Stomach (tissue), 9 donors: ENCODE data around the gene MICALL2. TPM values are rescaled to one million over a fixed set of nuclear protein-coding genes. Genes with fewer than 3 reads are reported as not detected.

ENCODE experiments used
- DNase-seq, 2 donors: peaks; one replicate each; pipeline versions ENCODE4 v3.0.0 to v3.0.0-alpha.2; 2013 to 2019
- H3K27ac ChIP-seq, 5 donors: fragments of 200-600 bp in 4 of 5; sonication (generic) in 4 of 5; one replicate each; pipeline ENCODE4 v1.5.1; 2013 to 2019; ENCODE audit warnings: mild to moderate bottlenecking in 1 of 5, moderate library complexity in 1 of 5
- H3K27me3 ChIP-seq, 3 donors: fragments of 200-600 bp; sonication (generic); one replicate each; pipeline ENCODE4 v1.5.1; 2017 to 2019; ENCODE audit warnings: mixed run types in 1 of 3
- H3K36me3 ChIP-seq, 4 donors: fragments of 200-600 bp; sonication (generic); 1 replicate in 3 of 4; 2 replicates in 1 of 4; pipeline ENCODE4 v1.5.1; 2016 to 2019
- H3K4me1 ChIP-seq, 4 donors: fragments of 200-600 bp; sonication (generic); one replicate each; pipeline ENCODE4 v1.5.1; 2016 to 2019
- H3K4me3 ChIP-seq, 4 donors: fragments of 200-600 bp; sonication (generic) in 3 of 4; one replicate each; pipeline ENCODE4 v1.5.1; 2016 to 2019; ENCODE audit warnings: mild to moderate bottlenecking in 1 of 4
- H3K9me3 ChIP-seq, 4 donors: fragments of 200-600 bp; sonication (generic); one replicate each; pipeline ENCODE4 v1.5.1; 2016 to 2019
- EP300 ChIP-seq: sonication (generic); formaldehyde crosslinking; IDR thresholded peaks from one replicate; pipeline ENCODE4 v1.6.1; 2017; ENCODE audit warnings: antibody characterized with exemption
- POLR2A ChIP-seq, 4 donors: fragments of 450-650 bp; IDR thresholded peaks; one replicate each; pipeline ENCODE4 v1.6.1; 2016; ENCODE audit warnings: antibody characterized with exemption in 4 of 4, control low read depth in 2 of 4, mild to moderate bottlenecking in 1 of 4, moderate library complexity in 1 of 4
- POLR2AphosphoS5 ChIP-seq, 3 donors: sonication (generic); formaldehyde crosslinking; IDR thresholded peaks; one replicate each; pipeline ENCODE4 v1.6.1; 2016; ENCODE audit warnings: antibody characterized with exemption in 3 of 3
- WGBS, 5 donors: extraction: QIAGEN DNeasy Blood & Tissue Kit in 3 of 5; methylation state at CpG; one replicate each; pipeline versions ENCODE4 v1.1.5 to v1.1.7; 2013 to 2018; 5-methylcytosine and 5-hydroxymethylcytosine counted together
- intact Hi-C: fragments of 100-400 bp; cut with DNase I; formaldehyde crosslinking; loops from one replicate; pipeline ENCODE4 v1.15.1; 2023; ENCODE audit warnings: low total_unique reads
- polyA plus RNA-seq, 3 donors: library from polyadenylated mRNA; stranded (reverse); fragments of 200-250 nt; gene quantifications; one replicate each; pipeline ENCODE4 v1.2.3, GENCODE V29; 2013
- total RNA-seq, 5 donors: library from RNA; depleted of rRNA; stranded (reverse); fragments of >200 nt; gene quantifications; one replicate each; pipeline versions ENCODE4 v1.1.0 to v1.2.3, GENCODE V29; 2014 to 2016
- TF ChIP-seq, protein P1 (sequence below), 7 experiments: fragments of 450-650 bp in 4 of 7; fragments of 200-600 bp in 3 of 7; sonication (generic) in 3 of 7; IDR thresholded peaks; one replicate each; pipeline ENCODE4 v1.5.1; 2016 to 2019; ENCODE audit warnings: antibody characterized with exemption in 7 of 7, control low read depth in 2 of 7, mild to moderate bottlenecking in 1 of 7
- donor health status: healthy with polysubstance abuse.
- donor health status: Bipolar disorder and iron deficiency.
- donor health status: healthy.

Gene MICALL2
- total and polyA plus RNA-seq, 8 donors: 30.7 to 263 (median 102) TPM

DNA sequence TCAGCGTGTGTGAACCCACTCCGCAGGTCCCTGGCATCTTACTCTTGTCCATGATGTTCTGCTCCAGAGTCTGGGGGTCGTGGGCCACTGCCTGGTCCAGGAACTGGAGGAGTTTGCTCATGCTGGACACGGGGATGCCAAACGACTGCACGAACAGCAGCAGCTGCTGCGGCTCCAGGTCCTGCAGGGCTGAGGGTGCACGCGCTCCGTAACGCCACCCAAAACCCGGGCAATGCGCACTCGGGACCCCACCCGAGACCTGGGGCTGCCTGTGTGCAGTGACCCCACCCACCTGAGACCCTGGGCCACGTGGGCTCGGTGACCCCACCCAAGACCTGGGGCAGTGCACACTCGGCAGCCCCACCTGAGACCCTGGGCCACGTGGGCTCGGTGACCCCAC, 22.0 kb upstream of the MICALL2 start:
- DNase-seq: no peak
- Histone ChIP-seq H3K27me3 (no peaks in the 10 kb centered on the region), H3K4me3 (no peak overlapping the region), H3K27ac (no peak overlapping the region), H3K9me3 (no peaks in the 10 kb centered on the region), H3K36me3 (peaks cover 81 to 100% (median 100%) of the 10 kb centered on the region in 4 donors), H3K4me1 (no peaks in the 10 kb centered on the region)
- TF ChIP-seq EP300 (no peak), POLR2A (IDR thresholded peaks at IDR 0.05) (no peak), POLR2AphosphoS5 (IDR thresholded peaks at IDR 0.05) (no peak)
- TF ChIP-seq, protein P1, sequence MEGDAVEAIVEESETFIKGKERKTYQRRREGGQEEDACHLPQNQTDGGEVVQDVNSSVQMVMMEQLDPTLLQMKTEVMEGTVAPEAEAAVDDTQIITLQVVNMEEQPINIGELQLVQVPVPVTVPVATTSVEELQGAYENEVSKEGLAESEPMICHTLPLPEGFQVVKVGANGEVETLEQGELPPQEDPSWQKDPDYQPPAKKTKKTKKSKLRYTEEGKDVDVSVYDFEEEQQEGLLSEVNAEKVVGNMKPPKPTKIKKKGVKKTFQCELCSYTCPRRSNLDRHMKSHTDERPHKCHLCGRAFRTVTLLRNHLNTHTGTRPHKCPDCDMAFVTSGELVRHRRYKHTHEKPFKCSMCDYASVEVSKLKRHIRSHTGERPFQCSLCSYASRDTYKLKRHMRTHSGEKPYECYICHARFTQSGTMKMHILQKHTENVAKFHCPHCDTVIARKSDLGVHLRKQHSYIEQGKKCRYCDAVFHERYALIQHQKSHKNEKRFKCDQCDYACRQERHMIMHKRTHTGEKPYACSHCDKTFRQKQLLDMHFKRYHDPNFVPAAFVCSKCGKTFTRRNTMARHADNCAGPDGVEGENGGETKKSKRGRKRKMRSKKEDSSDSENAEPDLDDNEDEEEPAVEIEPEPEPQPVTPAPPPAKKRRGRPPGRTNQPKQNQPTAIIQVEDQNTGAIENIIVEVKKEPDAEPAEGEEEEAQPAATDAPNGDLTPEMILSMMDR (IDR thresholded peaks at IDR 0.05): no peak
- intact Hi-C loops: no loop called here
- WGBS, 5 donors: 86 to 100% (median 91%) methylated on average over 4 to 20 of the region's 20 CpGs

DNA sequence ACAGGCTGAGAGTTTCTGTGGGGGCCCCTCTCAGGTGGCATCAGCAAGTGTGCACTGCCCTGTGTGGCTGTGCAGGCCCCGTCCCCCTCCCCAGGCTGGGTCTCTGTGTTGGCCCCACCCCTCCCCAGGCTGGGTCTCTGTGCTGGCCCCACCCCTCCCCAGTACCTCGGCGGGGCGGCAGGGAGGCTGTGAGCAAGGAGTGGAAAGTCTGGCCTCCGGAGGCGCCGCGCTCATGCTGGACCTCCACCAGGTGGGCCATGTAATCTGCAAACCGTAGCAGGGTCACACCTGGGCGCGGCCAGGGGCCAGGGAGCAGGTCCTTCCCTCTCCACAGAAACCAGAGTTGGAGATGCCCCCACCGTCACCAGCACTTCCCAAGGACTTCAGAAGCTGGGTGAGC, 21.4 kb upstream of the MICALL2 start:
- DNase-seq: no peak
- no peaks in the 10 kb centered on the region for H3K4me1 ChIP-seq
- TF ChIP-seq POLR2AphosphoS5 (IDR thresholded peaks at IDR 0.05): no peak
- no peak for TF ChIP-seq EP300
- TF ChIP-seq, protein P1 (IDR thresholded peaks at IDR 0.05): no peak
- no peak for TF ChIP-seq POLR2A (IDR thresholded peaks at IDR 0.05)
- peaks cover 81 to 100% (median 100%) of the 10 kb centered on the region in 4 donors for H3K36me3 ChIP-seq
- H3K9me3 ChIP-seq: no peaks in the 10 kb centered on the region
- no peak overlapping the region for H3K27ac ChIP-seq
- H3K4me3 ChIP-seq: no peak overlapping the region
- intact Hi-C loops: no loop called here
- no peaks in the 10 kb centered on the region for H3K27me3 ChIP-seq
- WGBS, 5 donors: 72 to 87% (median 84%) methylated on average over 8 to 12 of the region's 12 CpGs

DNA sequence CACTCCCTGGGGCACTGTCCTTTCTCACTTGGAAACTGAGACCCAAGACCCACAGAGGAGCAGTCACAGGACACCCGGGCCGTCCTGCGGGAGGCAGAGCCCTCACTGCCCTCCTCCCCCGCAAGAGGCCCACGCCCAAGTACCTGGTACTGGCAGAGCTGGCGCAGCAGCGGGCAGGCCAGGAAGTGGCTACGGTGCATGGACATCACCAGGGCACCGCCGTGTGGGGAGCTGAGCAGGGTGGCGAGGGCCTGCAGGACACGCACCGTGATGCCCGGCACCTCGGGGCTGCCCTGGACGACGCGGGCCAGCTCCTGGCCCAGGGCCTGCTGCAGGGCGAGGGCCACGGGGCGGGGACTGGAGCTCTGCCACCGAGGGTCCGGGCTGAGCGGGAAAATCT, 20.0 kb upstream of the MICALL2 start:
- Histone ChIP-seq H3K36me3 (peaks cover 71 to 100% (median 100%) of the 10 kb centered on the region in 4 donors), H3K4me3 (no peak overlapping the region), H3K27ac (no peak overlapping the region), H3K9me3 (no peaks in the 10 kb centered on the region), H3K4me1 (peaks cover 0 to 6% (median 5%) of the 10 kb centered on the region in 4 donors), H3K27me3 (no peaks in the 10 kb centered on the region)
- no peak for TF ChIP-seq POLR2A (IDR thresholded peaks at IDR 0.05)
- TF ChIP-seq POLR2AphosphoS5 (IDR thresholded peaks at IDR 0.05): no peak
- intact Hi-C loops: loop anchor here (10.0 kb wide), 1 partner anchor 254 kb away; no protein-coding TSS in a partner anchor
- 86 to 89% (median 89%) methylated on average over 18 to 24 of the region's 24 CpGs for WGBS, 5 donors
- no peak for DNase-seq

DNA sequence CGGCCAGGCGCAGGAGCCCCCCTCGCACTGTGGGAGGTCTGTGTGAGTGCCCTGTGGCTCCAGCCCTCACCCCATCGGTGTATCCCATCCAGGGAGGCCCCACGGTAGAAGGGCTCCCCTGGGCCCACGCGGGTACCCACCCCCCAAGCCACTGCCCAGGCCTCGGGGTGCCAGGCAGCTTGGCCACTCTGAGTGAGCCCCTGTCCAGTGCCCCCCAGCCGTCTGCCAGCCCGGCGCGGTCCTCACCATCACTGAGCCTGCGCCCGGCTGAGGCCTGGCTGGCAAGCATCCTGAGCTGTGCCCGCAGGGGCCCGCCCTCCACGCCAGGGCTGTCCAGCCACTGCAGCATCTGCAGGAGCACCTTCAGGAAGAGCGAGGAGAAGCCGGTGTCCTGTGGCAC, 19.2 kb upstream of the MICALL2 start:
- H3K27ac ChIP-seq: no peak overlapping the region
- peaks cover 65 to 100% (median 98%) of the 10 kb centered on the region in 4 donors for H3K36me3 ChIP-seq
- intact Hi-C loops: loop anchor here (10.0 kb wide), 1 partner anchor 254 kb away; no protein-coding TSS in a partner anchor
- H3K9me3 ChIP-seq: no peaks in the 10 kb centered on the region
- TF ChIP-seq, protein P1 (IDR thresholded peaks at IDR 0.05): no peak
- TF ChIP-seq POLR2A (IDR thresholded peaks at IDR 0.05) (no peak), EP300 (no peak), POLR2AphosphoS5 (IDR thresholded peaks at IDR 0.05) (no peak)
- WGBS, 5 donors: 91 to 100% (median 94%) methylated on average over 3 to 19 of the region's 19 CpGs; no CpG with 5 or more reads in 1 of the 5 donors
- H3K4me1 ChIP-seq: peaks cover 0 to 13% (median 11%) of the 10 kb centered on the region in 4 donors
- H3K4me3 ChIP-seq: no peak overlapping the region
- DNase-seq: no peak
- H3K27me3 ChIP-seq: no peaks in the 10 kb centered on the region

DNA sequence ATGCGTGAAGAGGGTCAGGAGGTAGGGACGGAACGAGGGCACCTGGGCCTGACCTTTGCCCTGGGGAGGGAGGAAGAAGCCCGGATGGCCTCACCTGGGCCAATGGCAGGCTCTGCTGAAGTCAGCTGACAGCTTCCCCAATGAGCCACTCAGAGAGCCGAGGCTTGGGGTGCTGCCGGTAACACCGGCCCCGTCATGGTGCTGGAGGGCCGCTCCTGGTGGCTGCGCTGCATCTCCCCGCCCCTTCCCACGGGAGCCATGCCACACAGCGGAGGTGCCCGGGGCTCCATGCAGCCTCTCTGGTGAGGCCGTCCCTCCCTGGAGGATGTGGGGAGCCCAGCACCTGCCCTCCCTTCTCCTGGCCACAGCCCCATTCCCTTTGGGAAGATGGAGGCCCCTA, 17.6 kb upstream of the MICALL2 start:
- TF ChIP-seq EP300 (no peak), POLR2AphosphoS5 (IDR thresholded peaks at IDR 0.05) (no peak), POLR2A (IDR thresholded peaks at IDR 0.05) (no peak)
- TF ChIP-seq, protein P1 (IDR thresholded peaks at IDR 0.05): no peak
- H3K27me3 ChIP-seq: no peaks in the 10 kb centered on the region
- intact Hi-C loops: loop anchor here (10.0 kb wide), 1 partner anchor 252 kb away; no protein-coding TSS in a partner anchor
- no peak overlapping the region for H3K27ac ChIP-seq
- 81 to 90% (median 88%) methylated on average over 6 to 15 of the region's 15 CpGs for WGBS, 5 donors
- no peaks in the 10 kb centered on the region for H3K9me3 ChIP-seq
- peaks cover 0 to 13% (median 11%) of the 10 kb centered on the region in 4 donors for H3K4me1 ChIP-seq
- no peak overlapping the region for H3K4me3 ChIP-seq
- DNase-seq: no peak
- H3K36me3 ChIP-seq: peaks cover 65 to 100% (median 98%) of the 10 kb centered on the region in 4 donors
